GM12891 (cell line): ENCODE measurements around the gene SMIM43.

Source experiments
- DNase-seq: peaks from one replicate; pipeline ENCODE4 v3.0.0; 2011; ENCODE audit warnings: low spot score; ENCODE audit not compliant: insufficient read length
- FAIRE-seq: peaks from 2 replicates; lab custom pipeline; 2011; peaks lifted over from hg19 to GRCh38; lab: Jason Lieb, UNC
- PAX5 ChIP-seq: IDR thresholded peaks from 2 replicates; pipeline ENCODE4 v1.6.1; 2011; ENCODE audit warnings: low read length, moderate library complexity, mild to moderate bottlenecking; ENCODE audit not compliant: insufficient read depth, severe bottlenecking
- POLR2A ChIP-seq: IDR thresholded peaks from 2 replicates; pipeline ENCODE4 v1.6.1; 2011; ENCODE audit warnings: low read depth, low read length, control low read depth
- POLR2AphosphoS5 ChIP-seq: IDR thresholded peaks from 2 replicates; pipeline ENCODE4 v1.6.1; 2011; ENCODE audit warnings: low read depth, low read length, control low read depth
- POU2F2 ChIP-seq: IDR thresholded peaks from 2 replicates; pipeline ENCODE4 v1.6.1; 2011; ENCODE audit warnings: low read depth, mild to moderate bottlenecking, control low read depth, low read length, moderate library complexity
- SPI1 ChIP-seq: IDR thresholded peaks from 2 replicates; pipeline ENCODE4 v1.6.1; 2011; ENCODE audit warnings: low read depth, low read length, control low read depth
- TAF1 ChIP-seq: IDR thresholded peaks from 2 replicates; pipeline ENCODE4 v1.6.1; 2011; ENCODE audit warnings: low read depth, low read length, control low read depth

The SMIM43 gene

GRCh38 chr4:121784401-121784800, 19.4 kb upstream of the SMIM43 start:
- DNase-seq (no peak), FAIRE-seq (no peak)
- TF ChIP-seq POLR2A (no peak), SPI1 (no peak), PAX5 (no peak)

DNA sequence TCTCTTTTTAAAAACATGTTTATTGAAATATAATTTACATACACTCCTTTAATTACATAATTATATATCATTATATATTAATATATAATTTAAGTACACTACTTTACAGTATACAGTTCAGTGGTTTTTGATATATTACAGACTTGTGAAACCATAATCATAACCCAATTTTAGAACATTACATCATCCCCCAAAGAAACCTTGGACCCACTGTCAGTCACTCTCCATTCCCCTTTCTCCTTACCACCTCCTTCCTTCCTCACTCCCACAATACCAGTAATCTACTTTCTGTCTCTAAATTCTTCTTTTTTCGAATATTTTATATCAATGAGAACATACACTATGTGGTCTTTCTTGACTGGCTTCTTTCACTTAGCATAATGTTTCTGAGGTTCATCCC, 18.2 kb upstream of the SMIM43 start:
- FAIRE-seq (no peak), DNase-seq (no peak)
- no peak for TF ChIP-seq SPI1
- no peak for TF ChIP-seq PAX5
- TF ChIP-seq POLR2A: no peak
- no peak for TF ChIP-seq TAF1
- TF ChIP-seq POLR2AphosphoS5: no peak
- no peak for TF ChIP-seq POU2F2

- TF ChIP-seq POLR2A: no peak
- TF ChIP-seq POU2F2: no peak
- no peak for TF ChIP-seq POLR2AphosphoS5
- TF ChIP-seq PAX5: no peak
- no peak for TF ChIP-seq SPI1
- no peak for TF ChIP-seq TAF1
- no peak for DNase-seq
- FAIRE-seq: no peak
Measured at GRCh38 chr4:121778991-121779628, 14.1 kb upstream of the SMIM43 start.

GRCh38 chr4:121777625-121778024, 12.7 kb upstream of the SMIM43 start:
- FAIRE-seq (no peak), DNase-seq (no peak)
- TF ChIP-seq POLR2AphosphoS5 (no peak), POU2F2 (no peak), POLR2A (no peak), PAX5 (no peak), TAF1 (no peak), SPI1 (no peak)

- TF ChIP-seq POLR2A: no peak
- TF ChIP-seq TAF1: no peak
- TF ChIP-seq SPI1: no peak
- no peak for TF ChIP-seq POLR2AphosphoS5
- no peak for TF ChIP-seq POU2F2
- TF ChIP-seq PAX5: no peak
- FAIRE-seq: no peak
- DNase-seq: no peak
Measured at GRCh38 chr4:121776610-121777401, 11.8 kb upstream of the SMIM43 start.

DNA sequence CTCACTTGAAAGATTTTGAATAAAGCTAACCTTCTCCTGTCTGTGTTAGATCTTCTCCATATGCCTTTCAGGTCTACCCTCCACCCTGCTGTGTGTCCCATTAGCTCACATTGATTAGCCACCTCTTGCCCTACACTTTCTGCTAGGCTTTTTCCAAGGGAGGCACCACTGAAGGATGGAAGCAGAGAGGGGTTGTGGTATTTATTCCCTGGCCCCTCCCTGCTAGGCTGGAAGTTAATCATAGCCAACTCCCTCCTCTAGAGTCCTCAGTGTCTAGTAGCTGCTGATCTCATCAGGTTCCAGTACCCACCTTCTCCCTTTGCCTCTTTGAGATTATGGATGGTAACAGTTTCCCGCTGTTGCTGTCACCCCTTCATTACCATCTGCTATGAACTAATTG, 8.9 kb upstream of the SMIM43 start:
- FAIRE-seq (no peak), DNase-seq (no peak)
- TF ChIP-seq POLR2AphosphoS5: no peak
- no peak for TF ChIP-seq POLR2A
- TF ChIP-seq SPI1: no peak
- no peak for TF ChIP-seq TAF1
- TF ChIP-seq PAX5: no peak
- no peak for TF ChIP-seq POU2F2

- FAIRE-seq (no peak), DNase-seq (no peak)
- TF ChIP-seq SPI1 (no peak), POLR2A (no peak), POU2F2 (no peak), TAF1 (no peak), PAX5 (no peak), POLR2AphosphoS5 (no peak)
Measured at GRCh38 chr4:121771869-121772268, 6.9 kb upstream of the SMIM43 start.

GRCh38 chr4:121769341-121769740, 4.4 kb upstream of the SMIM43 start:
- TF ChIP-seq POLR2AphosphoS5: no peak
- TF ChIP-seq PAX5: no peak
- no peak for TF ChIP-seq SPI1
- TF ChIP-seq POLR2A: no peak
- no peak for TF ChIP-seq TAF1
- no peak for TF ChIP-seq POU2F2
- DNase-seq (no peak), FAIRE-seq (no peak)

DNA sequence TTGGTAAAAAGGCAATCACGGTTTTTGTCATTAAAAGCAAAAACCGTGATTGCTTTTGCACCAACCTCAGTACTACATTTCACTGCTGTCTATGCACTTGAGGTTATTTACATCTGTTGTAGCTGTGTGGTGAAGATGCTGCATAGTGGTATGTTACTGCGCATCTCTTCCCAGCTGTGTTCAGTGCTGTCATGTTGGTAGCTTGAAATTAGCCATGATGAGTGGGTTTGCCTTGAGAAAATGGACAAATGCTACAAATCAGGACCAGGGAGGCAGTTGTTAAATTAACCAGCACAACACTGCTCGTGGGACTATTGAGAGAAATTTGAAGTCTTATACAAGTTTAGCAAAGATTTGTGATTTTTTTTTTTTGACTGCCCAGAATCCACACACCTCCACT, 2.2 kb upstream of the SMIM43 start:
- no peak for DNase-seq
- TF ChIP-seq SPI1 (no peak), POLR2A (no peak), PAX5 (no peak), POLR2AphosphoS5 (no peak), POU2F2 (no peak), TAF1 (no peak)
- FAIRE-seq: no peak

GRCh38 chr4:121765971-121766538, 1.1 kb upstream of the SMIM43 start:
- DNase-seq (no peak), FAIRE-seq (no peak)
- TF ChIP-seq POLR2AphosphoS5 (no peak), TAF1 (no peak), SPI1 (no peak), PAX5 (no peak)
